ENCODE results near the gene PCBP3.
"Not testable (repeated sequence)": the region's sequence is repeated elsewhere in the genome, so short reads cannot be mapped to it uniquely, and the experiment has no call there.

Gene PCBP3

DNA sequence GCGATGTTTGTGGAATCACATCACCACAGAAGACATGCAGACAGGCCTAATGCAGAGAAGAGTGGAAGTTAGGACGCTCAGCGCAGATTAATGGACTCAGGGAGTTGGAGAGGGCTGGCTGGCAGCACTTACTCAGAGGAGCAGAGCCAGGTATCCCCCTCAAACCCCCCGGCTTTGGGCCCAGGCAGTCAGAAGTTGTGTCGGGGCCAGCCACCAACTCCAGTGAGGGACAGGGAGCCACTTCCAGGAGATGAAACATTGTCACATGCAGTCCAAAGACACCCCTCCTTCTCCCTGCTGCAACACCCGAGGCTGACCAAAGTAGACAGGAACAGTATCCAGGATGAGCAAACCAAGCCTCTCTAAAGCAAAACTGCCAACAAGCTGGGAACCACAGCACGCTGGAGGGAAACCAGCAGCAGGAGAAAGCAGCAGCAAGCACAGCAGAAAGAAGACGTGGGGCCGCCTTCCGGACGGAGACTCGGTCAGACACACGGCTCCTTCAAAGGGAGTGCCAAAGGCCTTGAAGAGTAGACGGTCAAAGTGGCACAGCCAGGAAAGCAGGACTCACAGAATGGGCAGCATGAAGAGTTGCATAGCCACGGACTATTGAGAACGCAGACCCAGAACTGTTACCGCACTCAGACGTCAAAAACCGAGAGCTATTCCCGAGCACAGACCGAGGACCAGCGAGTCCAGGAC lies 149.3 kb downstream of the PCBP3 start:
- no peak for DNase-seq

DNA sequence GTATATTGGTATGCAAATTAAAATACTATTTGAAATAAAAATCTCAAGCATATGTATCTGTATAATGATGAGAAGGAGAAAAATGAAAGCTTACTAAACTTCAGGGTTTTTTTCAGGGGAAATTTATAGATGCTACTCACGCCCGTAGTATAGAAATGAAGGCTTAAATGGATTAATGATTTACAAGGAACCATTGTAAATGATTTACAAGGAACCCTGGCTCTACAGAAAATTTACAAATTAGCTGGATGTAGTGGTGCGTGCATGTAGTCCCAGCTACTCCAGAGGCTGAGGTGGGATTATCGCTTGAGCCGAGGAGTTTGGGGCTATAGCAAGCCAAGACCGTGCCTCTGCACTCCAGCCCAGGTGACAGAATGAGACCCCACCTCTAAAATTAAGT lies 150.5 kb downstream of the PCBP3 start:
- DNase-seq = no peak

DNA sequence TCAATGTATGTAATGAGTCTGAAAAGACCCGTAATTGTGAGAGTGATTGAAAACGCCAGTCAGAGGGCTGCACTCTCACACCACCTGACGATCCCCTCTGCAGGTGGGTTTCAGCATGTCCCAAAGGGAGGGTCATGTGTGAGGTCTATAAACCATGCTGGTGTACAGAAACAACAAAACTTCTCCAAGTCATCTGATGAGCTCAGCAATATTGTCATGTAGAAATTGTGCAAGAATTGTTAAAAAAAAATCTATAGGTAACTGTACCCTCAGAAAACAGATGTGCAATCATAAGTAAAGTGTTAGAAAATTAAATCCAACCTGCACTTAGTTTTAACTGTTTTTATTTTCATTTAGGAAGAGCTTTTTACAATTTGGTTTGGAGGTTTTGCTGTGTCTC lies 152.5 kb downstream of the PCBP3 start:
- DNase-seq = no peak

DNA sequence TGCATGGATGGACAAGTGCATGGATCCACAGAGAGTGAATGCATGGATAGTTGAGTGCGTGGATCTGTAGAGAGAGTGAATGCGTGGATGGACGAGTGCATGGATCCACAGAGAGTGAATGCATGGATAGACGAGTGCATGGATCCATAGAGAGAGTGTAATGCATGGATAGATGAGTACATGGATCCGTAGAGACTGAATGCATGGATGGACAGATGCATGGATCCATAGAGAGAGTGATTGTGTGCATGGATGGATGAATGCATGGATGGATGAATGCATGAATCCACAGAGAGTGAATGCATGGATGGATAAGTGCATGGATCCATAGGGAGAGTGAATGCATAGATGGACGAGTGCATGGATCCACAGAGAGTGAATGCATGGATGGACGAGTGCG lies 153.8 kb downstream of the PCBP3 start:
- DNase-seq = no peak

DNA sequence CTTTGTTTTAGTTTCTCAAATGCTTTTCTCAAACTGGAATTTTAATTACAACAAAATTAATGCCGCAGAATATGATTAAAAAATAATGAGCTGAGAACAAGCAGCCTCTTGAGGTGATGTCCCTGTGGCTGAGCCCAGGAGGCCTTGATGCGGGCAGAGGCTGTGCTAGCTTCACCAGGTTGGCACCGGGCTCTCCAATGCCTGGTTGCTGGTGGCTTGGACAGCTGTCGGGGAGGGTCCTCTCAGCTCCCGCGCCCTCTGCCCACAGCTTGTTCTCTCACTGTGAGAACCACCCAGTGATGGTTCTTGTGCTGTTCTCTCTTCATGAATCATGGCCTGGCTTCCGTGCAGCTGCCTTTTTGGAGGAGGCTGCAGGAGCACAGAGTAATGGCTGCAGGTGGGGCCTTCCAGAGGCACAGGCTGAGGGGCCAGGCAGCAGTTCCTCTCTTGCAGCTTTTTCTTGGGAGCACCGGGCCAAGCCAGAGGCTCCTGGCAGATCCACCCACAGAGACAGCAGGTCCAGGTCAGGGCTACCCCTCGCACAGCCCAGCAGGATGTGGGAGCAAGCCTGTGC lies 156.3 kb downstream of the PCBP3 start:
- no peak for DNase-seq

DNA sequence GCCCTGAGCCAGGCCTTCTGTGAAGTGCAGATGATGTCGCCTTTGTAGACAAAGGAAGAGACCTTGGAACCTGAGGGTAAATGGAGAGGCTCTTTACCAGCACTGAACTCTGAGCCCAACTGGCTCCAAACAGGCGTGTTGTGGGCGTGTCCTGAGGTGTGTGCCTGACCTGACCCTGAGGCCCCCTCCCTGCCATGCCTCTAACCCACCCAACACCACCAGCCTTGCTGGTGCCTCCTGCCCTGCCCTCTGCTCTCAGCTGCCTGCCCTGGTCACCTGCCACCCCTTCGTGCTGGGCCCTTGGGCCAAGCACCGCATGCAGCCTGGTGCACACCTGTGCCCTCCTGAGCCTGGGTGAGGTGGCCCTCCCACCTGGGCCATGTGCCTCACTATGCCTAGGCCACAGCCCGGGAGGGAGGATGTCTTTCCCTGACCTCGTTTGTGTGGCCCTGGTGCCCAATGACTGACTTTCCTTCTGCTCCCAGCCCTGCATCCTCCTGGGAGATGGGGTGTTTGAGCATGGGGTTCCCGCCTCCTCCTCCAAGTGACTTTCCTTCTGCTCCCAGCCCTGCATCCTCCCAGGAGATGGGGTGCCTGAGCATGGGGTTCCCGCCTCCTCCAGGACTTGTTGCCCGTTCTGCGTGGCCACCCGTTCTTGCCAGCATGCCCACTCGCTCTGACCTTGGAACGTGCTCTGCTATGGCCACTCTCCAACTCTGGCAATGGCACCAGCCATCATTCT lies 157.0 kb downstream of the PCBP3 start:
- DNase-seq = no peak

DNA sequence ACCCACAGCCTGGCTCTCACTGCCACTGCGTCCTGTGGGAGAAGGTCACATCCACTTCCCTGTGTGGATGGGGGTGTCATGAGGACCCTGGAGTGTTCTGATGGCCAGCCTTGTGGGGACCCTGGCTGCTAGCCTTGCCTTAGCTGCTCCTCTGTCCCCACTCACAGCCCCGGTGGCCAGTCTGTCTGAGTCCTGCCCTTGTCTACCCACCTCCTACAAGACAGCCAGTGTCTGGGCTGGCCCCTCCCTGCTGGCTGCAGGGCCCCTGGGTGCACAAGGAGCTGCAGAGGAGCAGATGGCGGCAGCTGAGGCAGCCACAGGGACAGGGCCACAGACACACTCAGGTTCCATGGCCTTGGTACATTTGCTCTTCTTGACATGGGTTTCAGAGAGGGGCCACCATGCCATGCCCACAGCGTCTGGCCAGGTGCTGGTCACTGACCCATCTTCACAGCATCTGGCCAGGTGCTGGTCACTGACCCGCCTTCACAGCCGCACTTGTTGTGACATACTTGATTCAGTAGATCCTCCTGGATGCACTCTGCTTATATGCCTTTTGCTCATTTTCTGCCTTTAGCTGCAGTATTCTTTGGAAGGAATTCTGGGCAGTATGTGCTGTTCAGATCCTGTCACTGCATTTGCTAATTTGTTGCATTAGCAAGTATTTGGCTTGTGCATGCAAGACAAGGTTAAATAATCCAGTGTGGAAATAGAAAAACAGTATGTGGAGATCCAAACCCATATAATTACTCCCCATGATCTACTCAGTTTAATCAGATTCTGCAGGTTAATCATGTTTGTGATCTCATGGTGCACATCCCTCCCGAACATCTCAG lies 157.8 kb downstream of the PCBP3 start:
- no peak for DNase-seq

DNA sequence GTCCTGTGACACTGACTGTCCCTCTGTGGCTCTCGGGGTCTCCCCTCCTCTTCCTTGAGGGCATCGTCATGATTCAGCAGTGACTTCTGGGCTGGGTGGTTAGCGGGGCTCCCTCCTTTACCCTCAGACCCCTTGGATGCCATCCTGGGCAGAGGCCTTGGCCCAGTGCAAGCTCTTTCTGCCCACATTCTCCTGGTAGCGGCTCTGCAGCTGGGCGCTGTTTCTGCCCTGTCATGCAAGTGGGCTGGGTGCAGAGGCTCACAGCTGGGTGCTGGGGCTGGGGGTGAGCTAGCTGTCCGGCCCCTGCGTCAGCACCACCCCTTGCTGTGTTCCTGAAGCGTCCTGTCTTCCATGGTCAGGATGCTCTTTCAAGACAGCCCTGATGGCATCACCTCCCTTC lies 158.5 kb downstream of the PCBP3 start:
- DNase-seq = no peak

DNA sequence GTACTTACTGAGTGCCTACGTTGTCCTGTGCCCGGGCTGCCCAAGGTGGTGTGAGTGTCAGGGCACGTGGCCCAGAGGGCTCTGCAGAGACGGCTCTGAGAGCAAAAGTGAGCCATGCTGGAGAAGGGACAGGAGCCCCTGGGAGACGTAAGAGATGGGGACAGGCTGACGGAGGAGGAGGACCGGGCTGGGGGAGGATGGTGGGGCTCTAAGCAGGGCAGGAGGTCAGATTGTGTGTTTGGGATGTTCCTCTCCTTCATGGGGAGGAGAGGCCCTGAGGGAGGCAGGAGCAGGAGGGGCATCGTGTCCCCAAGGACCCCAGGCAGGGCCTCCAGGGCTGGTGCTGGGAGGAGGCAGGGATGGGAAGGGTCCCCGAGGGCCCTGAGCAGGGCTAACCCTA lies 158.9 kb downstream of the PCBP3 start:
- DNase-seq = no peak

DNA sequence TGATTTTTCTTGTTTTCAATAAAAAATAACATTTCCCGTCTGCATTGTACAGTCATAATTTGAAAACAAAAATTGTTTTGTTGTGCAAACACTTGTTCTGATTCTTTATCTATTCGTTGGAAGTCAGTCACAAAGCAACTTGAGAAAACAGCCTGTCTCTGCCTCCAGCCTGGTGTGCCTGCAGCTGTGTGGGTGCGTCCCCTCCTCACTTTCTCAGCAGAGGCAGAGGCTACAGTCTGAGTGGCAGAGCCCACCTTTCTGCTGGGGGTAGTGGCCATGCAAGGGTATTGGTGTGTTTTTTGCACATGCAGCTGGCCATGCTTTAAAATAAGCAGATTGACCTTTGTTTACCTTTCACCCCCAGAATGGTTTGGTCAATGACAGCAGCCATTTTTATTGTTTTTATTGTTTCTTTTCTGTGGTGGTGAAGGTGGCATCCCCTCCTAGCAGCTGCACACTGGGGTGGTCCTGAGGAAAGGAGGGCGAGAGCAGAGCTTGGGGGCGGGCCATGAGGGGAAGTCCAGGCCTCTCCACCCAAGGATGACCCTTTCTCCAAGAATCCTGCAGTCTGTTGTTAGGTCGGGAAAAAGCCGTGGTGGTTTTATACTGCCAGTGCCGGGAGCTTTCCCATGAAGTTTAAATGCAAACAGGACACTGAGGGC lies 159.6 kb downstream of the PCBP3 start:
- DNase-seq = no peak

DNA sequence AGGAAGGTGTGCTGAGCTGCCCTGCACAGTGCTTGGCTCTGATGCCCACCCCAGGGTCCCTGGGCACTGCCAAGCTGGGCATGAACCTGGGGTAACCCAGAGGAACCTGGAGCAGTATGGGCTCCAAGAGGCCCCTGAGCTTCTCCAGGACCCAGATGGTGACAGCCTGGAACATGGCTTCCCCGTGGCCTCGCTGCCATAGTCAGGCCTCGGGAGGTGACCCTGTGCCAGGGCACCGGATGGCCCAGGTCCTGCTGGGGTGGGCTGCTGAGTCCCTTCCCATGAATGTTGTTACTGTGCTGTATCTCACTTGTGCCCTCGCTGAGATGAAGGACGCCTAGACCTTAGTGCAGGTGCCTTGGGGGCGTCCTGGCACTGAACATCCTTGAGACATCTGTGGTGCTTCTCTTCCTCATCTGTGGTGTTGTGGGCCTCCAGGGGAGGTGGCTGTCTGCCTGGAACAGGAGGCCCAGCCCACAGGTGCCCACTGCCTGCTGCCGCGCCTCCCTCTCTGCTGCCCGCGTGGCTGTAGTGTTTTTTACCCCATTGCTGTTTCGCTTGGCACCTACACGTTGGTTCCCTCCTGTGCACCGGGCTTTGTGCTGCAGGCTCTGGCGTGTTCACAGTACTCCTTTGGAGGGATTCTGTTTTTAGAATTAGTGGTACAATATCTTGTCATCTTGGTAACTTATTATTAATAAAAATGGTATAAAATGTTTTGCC lies 160.3 kb downstream of the PCBP3 start:
- no peak for DNase-seq

DNA sequence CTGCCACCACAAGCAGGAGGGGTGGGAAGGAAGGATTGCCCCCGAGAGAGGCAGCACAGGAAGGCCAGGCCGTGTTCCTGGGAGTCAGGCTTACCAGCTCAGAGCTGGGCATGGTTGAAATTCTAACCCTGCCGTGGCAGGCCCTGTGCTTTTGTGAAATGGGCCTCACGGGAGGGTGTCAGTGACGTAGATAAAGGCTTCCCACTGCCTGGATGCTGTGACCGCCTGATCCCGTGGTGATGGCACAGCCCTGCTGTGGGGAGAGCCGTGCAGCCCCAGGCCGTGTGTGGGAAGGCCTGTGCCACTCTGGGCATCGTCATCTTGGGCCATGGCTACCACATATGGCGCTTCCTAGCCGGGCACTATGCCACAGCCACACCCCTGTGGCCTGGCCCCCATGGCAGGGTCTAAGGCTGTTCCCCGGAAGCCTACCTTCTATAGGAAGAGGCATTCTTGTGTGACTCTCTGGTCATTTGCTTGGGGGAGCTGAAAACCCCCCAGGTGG lies 161.3 kb downstream of the PCBP3 start:
- no peak for DNase-seq

DNA sequence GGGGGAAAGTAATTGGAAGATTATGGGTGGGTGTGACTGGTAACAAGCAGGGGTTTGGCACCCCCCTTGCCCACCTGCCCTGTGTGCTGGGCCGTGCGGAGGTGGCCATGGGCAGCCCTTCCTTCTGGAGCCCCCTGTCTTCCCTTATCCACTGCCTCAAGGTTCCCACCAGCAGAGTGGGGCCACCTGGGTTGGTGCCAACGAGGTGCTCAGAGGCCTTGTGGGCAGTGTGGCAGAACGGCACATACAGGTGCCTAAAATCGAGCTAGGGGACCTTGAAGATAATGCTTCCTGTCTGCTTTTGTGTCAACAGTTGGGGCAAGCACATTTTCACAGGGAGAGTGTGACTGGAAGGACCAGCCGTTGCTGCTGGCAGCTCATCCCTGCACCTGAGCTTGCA lies 161.8 kb downstream of the PCBP3 start:
- no peak for DNase-seq

DNA sequence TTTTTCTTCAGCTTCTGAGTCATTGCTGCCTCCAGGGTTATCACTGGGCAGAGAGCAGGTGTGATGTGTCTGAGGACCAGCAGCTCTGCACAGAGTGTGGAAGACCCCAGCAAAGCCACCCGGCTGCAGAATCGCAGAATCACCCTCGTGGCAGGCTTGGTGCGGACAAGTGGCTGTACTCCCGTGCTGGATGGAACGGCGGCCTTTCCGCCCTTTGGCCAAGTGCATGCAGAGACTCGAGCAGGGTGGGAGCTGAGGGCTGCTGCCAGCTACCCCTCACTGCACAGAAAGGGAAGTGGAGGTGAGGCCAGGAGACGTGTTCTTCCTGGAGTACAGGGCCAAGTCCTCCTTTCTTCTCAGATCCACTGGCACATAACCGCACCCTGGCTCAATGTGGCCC lies 162.5 kb downstream of the PCBP3 start:
- DNase-seq = no peak

DNA sequence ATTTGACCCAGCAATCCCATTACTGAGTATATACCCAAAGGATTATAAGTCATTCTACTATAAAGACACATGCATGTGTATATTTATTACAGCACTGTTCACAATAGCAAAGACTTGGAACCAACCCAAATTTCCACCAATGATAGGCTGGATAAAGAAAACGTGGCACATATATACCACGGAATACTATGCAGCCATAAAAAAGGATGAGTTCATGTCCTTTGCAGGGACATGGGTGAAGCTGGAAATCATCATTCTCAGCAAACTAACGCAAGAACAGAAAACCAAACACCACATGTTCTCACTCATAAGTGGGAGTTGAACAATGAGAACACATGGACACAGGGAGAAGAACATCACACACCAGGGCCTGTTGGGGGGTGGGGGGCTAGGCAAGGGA lies 165.1 kb downstream of the PCBP3 start:
- not testable (repeated sequence) for DNase-seq

DNA sequence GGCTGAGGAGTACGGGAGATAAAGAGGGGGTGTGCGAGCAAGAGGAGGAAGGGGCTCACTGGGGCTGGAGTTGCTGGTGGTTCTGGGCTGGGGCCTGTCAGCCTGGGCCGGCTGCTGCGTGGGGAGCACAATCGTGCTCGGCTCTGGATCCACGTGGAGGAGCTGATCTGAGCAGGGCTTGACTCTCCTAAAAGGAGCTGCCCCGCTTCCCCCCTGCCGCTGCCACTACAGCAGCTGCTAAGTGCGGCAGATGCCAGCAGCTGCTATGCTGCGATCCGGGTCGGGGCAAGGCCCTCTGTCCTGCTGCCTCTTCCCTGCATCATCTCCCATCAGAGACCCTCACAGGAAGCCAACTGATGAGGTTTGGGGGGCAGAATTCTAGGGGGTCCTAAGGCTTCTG lies 165.9 kb downstream of the PCBP3 start:
- no peak for DNase-seq

DNA sequence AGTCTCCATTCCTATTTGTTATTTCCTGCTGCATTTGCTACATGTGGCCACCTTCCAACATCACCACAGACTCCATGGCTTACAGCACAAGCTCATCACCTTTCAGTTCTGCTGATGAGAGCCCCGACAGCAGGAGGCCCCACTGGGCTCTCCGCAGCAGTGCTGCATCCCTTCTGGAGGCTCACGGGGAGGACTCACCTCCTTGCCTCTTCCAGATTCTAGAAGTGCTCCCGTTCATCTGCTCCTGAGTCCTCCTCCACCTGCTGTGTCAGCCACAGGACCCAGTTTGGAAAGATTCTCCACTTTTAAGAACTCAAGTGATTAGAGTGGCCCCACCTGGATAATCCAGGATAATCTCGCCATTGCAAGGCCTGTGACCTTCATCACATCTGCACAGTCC lies 167.6 kb downstream of the PCBP3 start:
- DNase-seq = no peak

DNA sequence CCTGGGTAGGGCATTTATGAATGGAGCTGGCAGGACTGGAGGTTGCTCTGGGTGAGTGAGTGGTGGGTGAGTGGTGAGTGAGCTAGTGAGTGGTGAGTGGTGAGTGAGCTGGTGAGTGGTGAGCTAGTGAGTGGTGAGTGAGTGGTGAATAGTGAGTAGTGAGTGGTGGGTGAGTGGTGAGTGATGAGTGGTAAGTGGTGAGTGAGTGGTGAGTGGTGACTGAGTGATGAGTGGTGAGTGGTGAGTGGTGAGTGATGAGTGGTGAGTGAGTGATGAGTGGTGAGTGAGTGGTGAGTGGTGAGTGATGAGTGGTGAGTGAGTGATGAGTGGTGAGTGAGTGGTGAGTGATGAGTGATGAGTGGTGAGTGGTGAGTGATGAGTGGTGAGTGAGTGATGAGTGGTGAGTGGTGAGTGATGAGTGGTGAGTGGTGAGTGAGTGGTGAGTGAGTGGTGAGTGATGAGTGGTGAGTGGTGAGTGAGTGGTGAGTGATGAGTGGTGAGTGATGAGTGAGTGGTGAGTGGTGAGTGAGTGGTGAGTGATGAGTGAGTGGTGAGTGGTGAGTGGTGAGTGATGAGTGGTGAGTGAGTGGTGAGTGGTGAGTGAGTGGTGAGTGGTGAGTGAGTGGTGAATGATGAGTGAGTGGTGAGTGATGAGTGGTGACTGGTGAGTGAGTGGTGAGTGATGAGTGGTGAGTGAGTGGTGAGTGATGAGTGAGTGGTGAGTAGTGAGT lies 170.8 kb downstream of the PCBP3 start:
- not testable (repeated sequence) for DNase-seq

DNA sequence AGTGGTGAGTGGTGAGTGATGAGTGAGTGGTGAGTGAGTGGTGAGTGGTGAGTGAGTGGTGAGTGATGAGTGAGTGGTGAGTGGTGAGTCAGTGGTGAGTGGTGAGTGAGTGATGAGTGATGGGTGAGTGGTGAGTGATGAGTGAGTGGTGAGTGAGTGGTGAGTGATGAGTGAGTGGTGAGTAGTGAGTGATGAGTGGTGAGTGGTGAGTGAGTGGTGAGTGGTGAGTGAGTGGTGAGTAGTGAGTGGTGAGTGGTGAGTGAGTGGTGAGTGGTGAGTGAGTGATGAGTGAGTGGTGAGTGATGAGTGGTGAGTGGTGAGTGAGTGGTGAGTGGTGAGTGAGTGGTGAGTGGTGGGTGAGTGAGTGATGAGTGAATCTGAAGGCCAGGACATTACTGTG lies 172.3 kb downstream of the PCBP3 start:
- not testable (repeated sequence) for DNase-seq

DNA sequence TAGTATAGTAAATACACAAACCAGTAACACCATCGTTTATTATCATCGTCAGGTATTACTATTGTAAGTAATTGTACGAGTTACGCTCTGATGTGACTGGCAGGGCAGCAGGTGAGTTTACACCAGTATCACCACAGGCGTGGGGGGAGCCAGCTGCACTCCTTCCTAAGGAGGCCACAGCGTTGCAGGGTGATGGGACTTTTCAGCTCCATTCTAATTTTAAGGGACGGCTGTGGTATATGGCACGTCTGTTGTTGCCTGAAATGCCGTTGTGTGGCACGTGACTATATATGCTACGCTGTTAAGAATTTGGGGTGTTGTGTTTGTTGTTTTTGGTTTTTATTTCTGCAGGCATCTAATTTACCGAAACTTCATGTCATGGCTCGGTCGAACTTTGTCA lies 173.3 kb downstream of the PCBP3 start:
- no peak for DNase-seq

DNA sequence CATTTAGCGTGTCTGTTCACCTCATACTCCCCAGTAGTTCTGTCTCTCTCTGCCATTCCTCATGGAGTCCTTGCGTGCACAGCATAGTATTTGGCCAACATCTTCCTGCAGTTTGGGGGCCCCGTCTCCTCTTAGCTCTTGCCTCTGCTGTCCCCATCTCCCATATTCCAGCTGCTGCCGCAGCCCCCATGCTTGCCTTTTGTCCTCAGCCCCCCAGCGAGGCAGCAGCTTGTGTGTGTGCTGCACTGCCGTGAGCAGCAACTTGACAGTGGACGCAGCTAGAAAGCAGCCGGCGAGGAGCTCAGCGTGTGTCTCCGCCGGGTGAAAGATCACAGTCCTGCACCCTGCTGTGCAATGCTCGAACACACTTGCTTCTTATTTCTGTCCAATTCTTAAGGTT lies 173.8 kb downstream of the PCBP3 start:
- no peak for DNase-seq

Data from bone marrow (tissue), 2 donors.